ENCODE results near the gene TP53BP2.
"Not testable (repeated sequence)": the region's sequence is repeated elsewhere in the genome, so short reads cannot be mapped to it uniquely, and the experiment has no call there.

DNA sequence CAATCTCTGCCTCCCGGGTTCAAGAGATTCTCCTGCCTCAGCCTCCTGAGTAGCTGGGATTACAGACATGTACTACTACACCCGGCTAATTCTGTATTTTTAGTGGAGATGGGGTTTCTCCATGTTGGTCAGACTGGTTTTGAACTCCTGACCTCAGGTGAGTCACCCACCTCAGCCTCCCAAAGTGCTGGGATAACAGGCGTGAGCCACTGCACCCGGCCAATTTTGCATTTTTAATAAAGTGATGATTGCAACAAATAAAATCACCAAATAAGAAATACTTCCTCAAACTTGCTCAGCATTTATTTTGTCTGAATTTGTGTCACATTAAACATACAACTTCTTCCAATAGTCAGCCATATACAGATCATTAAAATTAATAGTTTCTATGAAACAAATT is 35.8 kb downstream of the TP53BP2 start:
- not testable (repeated sequence) for TF ChIP-seq CTCF (IDR thresholded peaks at IDR 0.05; ENCODE audit: low read depth, low read length); EZH2phosphoT487 (IDR thresholded peaks at IDR 0.05; ENCODE audit: low read depth)

All from OCI-LY3 (cell line).